ENCODE measurements around the gene EMSY. TPM values are rescaled to one million over a fixed set of nuclear protein-coding genes. Genes with fewer than 3 reads are reported as not detected.
"Not testable (repeated sequence)": the region's sequence is repeated elsewhere in the genome, so short reads cannot be mapped to it uniquely, and the experiment has no call there.

EMSY gene
- total RNA-seq, 2 experiments from 2014 or later = 35.7 to 42.4 TPM

DNA sequence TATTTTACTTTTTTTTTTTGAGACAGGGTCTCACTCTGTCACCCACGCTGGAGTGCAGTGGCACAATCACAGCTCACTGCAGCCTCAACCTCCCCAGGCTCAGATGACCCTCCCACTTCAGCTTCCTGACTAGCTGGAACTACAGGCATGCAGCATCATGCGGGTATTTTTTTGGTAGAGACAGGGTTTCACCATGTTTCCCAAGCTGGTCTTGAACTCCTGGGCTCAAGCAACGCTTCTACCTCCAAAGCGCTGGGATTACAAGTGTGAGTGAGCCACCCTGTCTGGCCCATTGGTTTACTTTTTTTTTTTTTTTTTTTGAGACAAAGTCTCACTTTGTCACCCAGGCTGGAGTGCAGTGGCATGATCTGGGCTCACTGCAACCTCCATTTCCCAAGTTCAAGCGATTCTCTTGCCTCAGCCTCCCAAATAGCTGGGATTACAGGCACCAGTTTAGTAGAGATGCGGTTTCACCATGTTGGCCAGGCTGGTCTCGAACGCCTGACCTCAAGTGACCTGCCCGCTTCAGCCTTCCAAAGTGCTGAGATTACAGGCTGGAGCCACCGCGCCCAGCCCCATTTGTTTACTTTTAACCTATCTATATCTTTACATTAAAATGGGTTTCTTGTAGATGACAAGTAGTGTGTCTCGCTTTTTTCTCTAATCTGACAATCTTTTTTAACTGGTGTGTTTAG, 127.5 kb downstream of the EMSY start:
- H3K9me3 Mint-ChIP-seq; ATAC-seq (ENCODE audit: low read depth); POLR2A ChIA-PET; H3K4me1 Mint-ChIP-seq; H3K4me3 Mint-ChIP-seq; H3K36me3 Mint-ChIP-seq; DNase-seq; H3K27ac Mint-ChIP-seq: not testable (repeated sequence)
- H3K27me3 Mint-ChIP-seq = peaks cover 14% of the 10 kb centered on the region

DNA sequence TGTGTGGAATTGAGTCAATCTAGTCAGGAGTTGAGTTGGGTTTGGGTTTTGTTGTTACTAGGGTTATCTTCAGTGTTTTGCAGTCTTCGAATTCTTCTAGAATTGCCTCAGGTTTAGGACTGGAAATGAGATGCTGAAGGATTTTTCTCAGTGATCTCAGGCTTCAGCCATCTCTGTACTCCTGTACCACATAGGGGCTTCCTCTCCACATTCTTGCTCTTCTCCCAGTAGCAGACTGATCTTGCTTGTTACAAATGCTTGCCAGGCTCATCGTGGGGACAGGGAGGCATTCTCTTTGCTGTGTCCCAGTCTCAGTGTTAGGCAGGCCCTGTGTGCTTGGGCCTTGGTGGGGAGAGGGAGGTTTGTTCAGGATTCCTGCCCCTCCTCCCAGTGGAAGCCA, 129.6 kb downstream of the EMSY start:
- Mint-ChIP-seq H3K4me3 (no peak overlapping the region), H3K4me1 (no peaks in the 10 kb centered on the region), H3K9me3 (no peaks in the 10 kb centered on the region), H3K27me3 (peaks cover 13% of the 10 kb centered on the region), H3K27ac (no peak overlapping the region), H3K36me3 (peaks cover 2% of the 10 kb centered on the region)
- ATAC-seq (ENCODE audit: low read depth) (no peak), DNase-seq (no peak)
- POLR2A ChIA-PET = no interaction called here

DNA sequence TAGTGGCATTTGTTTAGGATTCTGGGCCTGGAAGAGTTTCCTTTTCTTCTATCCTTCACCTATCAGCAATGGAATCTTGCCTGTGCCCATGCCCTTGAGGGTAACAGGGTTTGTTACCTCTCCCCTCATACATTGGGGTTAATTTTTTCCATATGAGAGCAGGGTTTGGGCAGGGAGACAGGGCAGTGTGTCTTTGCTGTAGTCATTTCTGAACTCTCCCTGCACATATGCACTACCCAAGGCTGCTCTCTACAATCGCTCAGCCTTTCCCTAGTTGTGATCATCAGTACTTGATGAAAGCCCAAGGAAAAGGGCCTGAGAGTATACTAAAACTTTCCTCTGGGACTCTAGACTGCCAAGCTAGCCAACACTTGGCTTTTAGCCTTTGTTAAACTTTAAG, 130.1 kb downstream of the EMSY start:
- POLR2A ChIA-PET = no interaction called here
- Mint-ChIP-seq H3K4me3 (no peak overlapping the region), H3K27me3 (peaks cover 13% of the 10 kb centered on the region), H3K27ac (no peak overlapping the region), H3K36me3 (peaks cover 2% of the 10 kb centered on the region), H3K9me3 (no peaks in the 10 kb centered on the region), H3K4me1 (no peaks in the 10 kb centered on the region)
- DNase-seq (no peak), ATAC-seq (ENCODE audit: low read depth) (no peak)

DNA sequence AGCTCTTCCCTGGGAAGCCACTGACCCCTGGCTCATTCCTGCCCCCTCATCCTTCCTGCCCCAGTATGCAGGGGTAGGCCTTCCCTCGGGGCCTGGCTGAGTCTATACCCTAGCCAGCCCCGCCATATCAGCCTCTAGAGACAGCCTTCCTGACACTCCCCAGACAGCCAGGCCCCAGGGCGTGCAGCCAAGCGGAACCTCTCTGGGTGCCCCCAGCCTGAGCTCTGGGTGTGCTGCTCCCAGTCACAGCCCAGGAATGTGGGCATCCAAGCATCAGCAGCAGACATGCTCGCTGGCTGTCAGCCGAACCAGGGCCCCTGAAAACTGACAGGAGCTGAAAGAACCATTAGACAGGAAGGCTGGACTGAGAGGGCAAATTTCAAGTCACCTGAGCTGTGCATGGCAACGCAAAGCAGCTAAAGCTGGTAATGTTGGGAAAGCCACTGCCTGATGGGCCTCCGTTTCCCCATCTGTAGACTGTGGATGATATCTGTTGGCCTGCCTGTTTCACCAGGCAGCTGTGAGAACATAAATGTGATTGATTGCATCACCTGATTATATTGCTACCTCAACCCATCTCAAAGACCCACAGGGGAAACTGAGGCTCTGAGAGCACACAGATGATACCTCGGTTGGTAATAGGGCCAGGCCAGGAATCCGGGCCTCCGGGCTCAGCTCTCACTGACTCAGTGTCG, 132.6 kb downstream of the EMSY start:
- no peaks in the 10 kb centered on the region for H3K9me3 Mint-ChIP-seq
- H3K27me3 Mint-ChIP-seq = peaks cover 15% of the 10 kb centered on the region

DNA sequence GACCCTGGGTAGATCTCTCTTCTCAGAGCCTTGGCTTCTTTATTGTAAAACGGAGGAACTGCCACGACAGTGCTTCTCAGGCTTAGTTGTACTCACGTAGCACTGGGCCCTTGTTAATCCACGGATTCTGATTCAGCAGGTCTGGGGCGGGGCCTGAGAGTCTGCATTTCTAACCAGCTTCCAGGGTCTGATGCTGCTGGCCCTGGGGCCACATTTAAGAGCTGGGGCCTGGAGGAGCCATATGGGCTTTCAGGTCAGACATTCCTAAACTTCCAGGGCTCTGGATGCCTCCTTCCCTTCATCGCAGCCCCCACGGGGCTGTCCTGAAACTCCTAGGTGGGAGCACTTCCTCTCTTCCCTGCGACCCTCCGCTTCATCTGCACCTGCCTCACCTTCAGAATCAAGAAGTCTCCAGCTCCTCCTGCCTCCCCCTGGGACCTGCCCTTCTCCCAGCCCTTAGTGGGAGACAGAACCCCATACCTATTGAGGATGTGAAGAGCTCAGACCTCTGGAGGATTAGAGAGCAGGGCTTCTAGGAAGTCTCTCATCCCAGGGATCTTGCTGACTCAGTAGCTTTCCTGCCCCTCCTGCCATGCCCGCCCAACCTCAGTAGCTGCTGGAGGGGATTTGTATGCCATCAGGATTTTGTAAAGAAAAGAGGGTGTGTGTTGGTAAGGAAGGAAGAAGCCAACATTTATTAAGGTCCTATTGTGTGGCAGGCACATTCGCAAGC, 133.3 kb downstream of the EMSY start:
- H3K4me1 Mint-ChIP-seq = no peaks in the 10 kb centered on the region
- ATAC-seq (ENCODE audit: low read depth) = no peak
- H3K27ac Mint-ChIP-seq = no peak overlapping the region
- no peak overlapping the region for H3K4me3 Mint-ChIP-seq
- DNase-seq = no peak
- H3K9me3 Mint-ChIP-seq = no peaks in the 10 kb centered on the region
- peaks cover 2% of the 10 kb centered on the region for H3K36me3 Mint-ChIP-seq
- POLR2A ChIA-PET = interaction anchor here (1.1 kb wide), 1 partner anchor 10 kb away, joined by 3 read pairs; no protein-coding TSS in a partner anchor
- H3K27me3 Mint-ChIP-seq = peaks cover 13% of the 10 kb centered on the region

More for the DNA sequence above, 132.6 kb downstream of the EMSY start:
- Mint-ChIP-seq H3K27ac (no peak overlapping the region), H3K4me1 (no peaks in the 10 kb centered on the region), H3K4me3 (no peak overlapping the region), H3K36me3 (peaks cover 2% of the 10 kb centered on the region)
- DNase-seq (no peak), ATAC-seq (ENCODE audit: low read depth) (no peak)
- POLR2A ChIA-PET = interaction anchor here (0.6 to 1.1 kb wide), 2 partner anchors 11 to 119 kb away, joined by 3 read pairs; no protein-coding TSS in a partner anchor

DNA sequence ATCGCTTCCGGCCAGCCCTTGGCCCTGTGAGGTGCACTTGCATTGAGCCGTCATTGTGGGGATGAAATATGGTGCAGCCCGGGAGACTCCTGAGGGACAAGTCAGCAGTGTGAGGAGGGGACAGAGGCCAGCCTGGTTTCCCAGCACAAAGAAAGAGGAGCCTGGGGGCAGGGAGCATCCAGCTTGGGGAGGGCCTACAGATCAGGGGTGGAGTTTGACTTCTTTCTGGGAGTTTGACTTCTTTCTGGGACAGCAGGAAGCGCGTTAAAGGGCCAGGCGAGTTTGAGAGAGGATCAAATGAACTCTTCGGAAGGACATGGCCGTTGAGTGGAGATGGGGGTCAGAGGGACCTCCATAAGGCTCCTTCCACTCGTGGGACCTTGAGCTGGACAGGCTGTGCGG, 133.8 kb downstream of the EMSY start:
- DNase-seq = no peak
- Mint-ChIP-seq H3K9me3 (no peaks in the 10 kb centered on the region), H3K4me3 (no peak overlapping the region), H3K4me1 (no peaks in the 10 kb centered on the region), H3K36me3 (peaks cover 2% of the 10 kb centered on the region), H3K27ac (no peak overlapping the region), H3K27me3 (peaks cover 10% of the 10 kb centered on the region)
- ATAC-seq (ENCODE audit: low read depth) = no peak
- POLR2A ChIA-PET = no interaction called here

DNA sequence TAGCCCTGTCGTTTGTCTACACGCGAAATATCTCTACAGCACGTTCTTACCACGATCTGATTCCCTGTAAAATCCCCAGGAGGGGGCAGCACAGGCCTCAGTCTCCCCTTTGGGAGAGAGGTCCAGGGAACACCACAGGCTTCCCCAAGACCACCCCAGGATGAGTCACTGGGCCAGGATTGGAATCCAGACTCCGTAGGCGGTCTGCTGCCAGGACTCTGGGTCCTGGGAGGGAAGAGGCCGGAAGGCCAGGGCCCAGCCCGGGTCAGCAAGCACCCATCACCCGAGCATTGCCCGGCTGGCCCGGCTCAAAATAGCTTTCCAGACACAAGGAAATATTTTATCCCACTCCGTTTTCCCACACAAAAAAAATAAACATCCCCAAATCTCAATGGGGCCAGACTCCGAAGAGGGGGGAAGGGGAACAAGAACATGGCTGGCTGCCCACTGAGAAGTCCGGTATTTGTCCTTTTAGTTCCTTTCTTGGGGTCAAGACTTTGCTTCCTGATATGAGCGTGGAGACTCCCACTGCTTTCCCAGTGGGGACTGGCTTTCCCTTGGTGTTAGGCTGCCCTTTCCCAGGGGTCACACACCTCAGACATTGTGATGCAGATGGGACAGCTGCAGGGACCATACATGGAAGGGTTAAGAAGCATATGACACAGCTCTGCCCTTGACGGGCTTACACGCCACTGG, 134.4 kb downstream of the EMSY start:
- Mint-ChIP-seq H3K9me3 (no peaks in the 10 kb centered on the region), H3K36me3 (peaks cover 2% of the 10 kb centered on the region), H3K27ac (no peak overlapping the region), H3K4me1 (no peaks in the 10 kb centered on the region), H3K4me3 (no peak overlapping the region), H3K27me3 (peaks cover 6% of the 10 kb centered on the region)
- no peak for ATAC-seq (ENCODE audit: low read depth)
- no peak for DNase-seq
- POLR2A ChIA-PET = no interaction called here

DNA sequence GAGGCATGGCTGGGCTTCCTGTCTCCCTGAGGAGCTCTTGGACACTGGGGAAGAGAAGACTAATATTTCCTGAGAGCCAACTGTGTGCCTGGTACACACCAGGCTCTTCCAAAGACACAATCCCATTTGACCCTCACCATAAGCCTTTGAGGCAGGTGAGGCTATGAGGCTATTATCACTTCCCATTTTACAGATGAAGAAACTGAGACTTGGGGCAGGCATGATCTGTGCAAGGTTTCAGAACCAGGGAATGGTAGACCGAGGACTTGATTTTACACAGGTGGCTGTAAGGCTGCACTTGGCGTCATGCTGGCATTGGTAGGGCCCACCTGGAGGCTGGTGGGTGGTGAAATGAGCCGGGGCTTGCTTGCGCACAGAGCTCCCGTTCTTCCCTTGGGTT, 134.9 kb downstream of the EMSY start:
- H3K4me3 Mint-ChIP-seq = no peak overlapping the region
- DNase-seq (no peak), ATAC-seq (ENCODE audit: low read depth) (no peak)
- H3K9me3 Mint-ChIP-seq = no peaks in the 10 kb centered on the region
- no peak overlapping the region for H3K27ac Mint-ChIP-seq
- H3K4me1 Mint-ChIP-seq = no peaks in the 10 kb centered on the region
- H3K27me3 Mint-ChIP-seq = peaks cover 4% of the 10 kb centered on the region
- POLR2A ChIA-PET = no interaction called here
- peaks cover 2% of the 10 kb centered on the region for H3K36me3 Mint-ChIP-seq

DNA sequence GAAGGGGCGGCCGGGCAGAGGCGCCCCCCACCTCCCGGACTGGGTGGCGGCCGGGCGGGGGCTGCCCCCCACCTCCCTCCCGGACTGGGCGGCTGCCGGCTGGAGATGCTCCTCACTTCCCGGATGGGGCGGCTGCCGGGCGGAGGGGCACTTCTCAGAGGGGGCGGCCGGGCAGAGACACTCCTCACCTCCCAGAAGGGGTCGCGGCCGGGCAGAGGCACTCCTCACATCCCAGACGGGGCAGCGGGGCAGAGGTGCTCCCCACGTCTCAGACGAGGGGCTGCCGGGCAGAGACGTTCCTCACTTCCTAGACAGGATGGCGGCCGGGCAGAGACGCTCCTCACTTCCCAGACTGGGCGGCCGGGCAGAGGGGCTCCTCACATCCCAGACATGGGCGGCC, 137.7 kb downstream of the EMSY start:
- H3K9me3 Mint-ChIP-seq; H3K36me3 Mint-ChIP-seq; POLR2A ChIA-PET; H3K4me1 Mint-ChIP-seq; H3K27me3 Mint-ChIP-seq; DNase-seq; ATAC-seq (ENCODE audit: low read depth); H3K27ac Mint-ChIP-seq; H3K4me3 Mint-ChIP-seq: not testable (repeated sequence)

DNA sequence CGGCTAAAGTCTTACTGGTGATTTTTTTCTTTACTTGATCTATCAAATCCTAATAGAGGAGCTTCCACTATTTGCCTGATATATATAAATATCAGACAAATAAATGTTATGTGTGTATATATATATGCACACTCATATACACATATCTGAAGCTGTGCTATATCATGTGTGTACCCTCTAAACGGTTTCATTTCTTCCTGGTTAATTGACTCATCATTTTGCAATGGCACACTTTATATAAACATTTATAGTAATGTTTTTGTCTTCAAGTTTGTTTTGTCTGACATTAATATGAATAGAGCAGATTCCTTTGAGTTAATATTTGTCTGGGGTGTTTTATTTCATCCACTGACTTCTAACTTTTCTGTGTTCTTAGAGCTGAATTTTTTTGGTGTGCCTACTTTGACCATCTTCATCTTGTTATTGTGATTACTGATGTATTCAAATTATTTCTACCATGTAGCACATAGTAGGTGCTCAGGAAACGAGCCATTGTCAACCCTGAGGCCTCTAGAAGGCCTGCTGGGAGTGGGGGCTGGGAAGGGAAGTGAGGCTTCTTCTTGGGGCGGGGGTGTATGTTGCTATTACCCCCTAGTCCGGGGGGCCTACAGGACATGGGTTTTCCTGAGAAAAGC, 143.1 kb downstream of the EMSY start:
- Mint-ChIP-seq H3K27me3 (peaks cover 1% of the 10 kb centered on the region), H3K36me3 (peaks cover 3% of the 10 kb centered on the region), H3K27ac (peak overlapping the region; percentile 87), H3K4me3 (peak overlapping the region; percentile 22), H3K4me1 (peaks cover 37% of the 10 kb centered on the region), H3K9me3 (peaks cover 2% of the 10 kb centered on the region)
- DNase-seq = no peak
- POLR2A ChIA-PET = interaction anchor here (1.2 to 1.9 kb wide), 3 partner anchors 10 to 85 kb away, joined by 4 to 9 read pairs (median 6); no protein-coding TSS in a partner anchor
- no peak for ATAC-seq (ENCODE audit: low read depth)

DNA sequence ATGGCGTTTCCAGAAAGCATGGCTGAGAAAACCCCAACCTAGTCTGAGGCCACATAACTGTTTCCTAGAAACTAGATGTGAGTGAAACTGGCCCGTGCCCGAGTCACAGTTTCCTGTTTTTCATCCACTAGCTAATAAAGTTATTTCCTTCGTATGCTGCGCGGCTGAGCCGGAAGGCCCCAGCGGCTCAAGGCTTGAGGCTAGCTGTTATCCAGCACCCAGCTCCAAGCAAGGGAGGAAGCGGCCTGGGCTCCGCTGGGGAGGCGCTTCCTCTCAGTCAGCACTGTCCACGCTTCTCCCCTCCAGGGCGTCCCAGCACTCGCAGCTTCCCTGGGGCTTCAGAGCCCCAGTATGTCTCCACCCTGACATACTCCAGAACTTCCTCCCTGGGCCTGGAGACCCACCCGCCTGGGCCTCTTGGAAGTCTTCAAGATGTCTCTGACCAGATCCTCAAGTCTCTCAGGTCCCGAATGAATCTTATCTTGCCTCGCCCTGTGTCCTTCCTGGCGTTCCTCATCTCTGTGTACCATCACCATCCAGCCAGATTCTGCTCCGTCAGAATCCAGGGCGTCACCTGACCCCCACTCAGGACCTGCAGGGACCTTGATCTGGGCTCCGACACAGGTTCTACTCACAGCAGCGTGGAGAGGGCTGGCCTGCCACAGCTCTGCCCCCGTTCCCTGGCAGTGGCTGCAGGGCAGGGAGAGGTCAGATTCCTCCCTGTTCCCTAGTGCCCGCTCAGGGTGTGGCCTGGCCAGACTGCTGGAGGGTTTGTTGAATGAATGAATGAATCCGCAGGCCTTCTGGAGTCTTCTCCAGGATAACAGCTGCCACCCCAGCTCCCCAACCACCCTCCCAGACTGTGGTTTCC, 143.9 kb downstream of the EMSY start:
- ATAC-seq (ENCODE audit: low read depth) (peak; percentile 88), DNase-seq (peak; percentile 62)
- peak overlapping the region; percentile 23 for H3K4me3 Mint-ChIP-seq
- peaks cover 44% of the 10 kb centered on the region for H3K4me1 Mint-ChIP-seq
- POLR2A ChIA-PET = interaction anchor here (0.6 to 1.9 kb wide), 4 partner anchors 10 to 84 kb away, joined by 3 to 9 read pairs (median 5); no protein-coding TSS in a partner anchor
- H3K27me3 Mint-ChIP-seq = peaks cover 1% of the 10 kb centered on the region
- peaks cover 2% of the 10 kb centered on the region for H3K9me3 Mint-ChIP-seq
- peak overlapping the region; percentile 87 for H3K27ac Mint-ChIP-seq
- peaks cover 3% of the 10 kb centered on the region for H3K36me3 Mint-ChIP-seq

DNA sequence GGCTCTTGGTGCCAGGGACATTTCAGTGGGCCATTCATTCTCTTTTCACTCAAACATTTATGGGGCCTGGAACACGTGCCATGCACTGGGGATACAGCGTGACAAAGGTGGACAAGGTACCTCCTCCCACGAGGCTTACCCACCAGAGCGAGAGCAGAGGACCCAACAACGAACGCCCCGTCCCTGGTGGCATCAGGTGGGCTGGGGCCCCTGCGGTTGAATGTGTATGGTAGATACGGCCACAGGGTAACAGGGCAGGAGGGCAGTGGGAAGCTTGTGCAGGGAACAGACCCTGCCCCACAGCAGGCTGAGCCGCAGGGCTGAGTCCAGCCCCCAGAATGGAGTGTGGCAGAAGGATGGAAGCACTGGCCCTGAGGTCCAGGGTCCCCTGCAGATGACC, 144.7 kb downstream of the EMSY start:
- POLR2A ChIA-PET = interaction anchor here (0.6 kb wide), 1 partner anchor 990 kb away, joined by 3 read pairs; no protein-coding TSS in a partner anchor
- Mint-ChIP-seq H3K9me3 (peaks cover 2% of the 10 kb centered on the region), H3K4me1 (peaks cover 47% of the 10 kb centered on the region), H3K4me3 (no peak overlapping the region), H3K36me3 (peaks cover 3% of the 10 kb centered on the region), H3K27ac (peak overlapping the region; percentile 87), H3K27me3 (peaks cover 4% of the 10 kb centered on the region)
- ATAC-seq (ENCODE audit: low read depth) = no peak
- DNase-seq = no peak

All from activated naive CD8-positive, alpha-beta T cell treated with anti-CD3 and anti-CD28 coated beads, Interleukin-2, amount 10 ng/mL, durations not matched to agents 7 days and 5 days (primary cell).